Immature natural killer cell (primary cell): ENCODE results near the gene NCSTN. TPM values are rescaled to one million over a fixed set of nuclear protein-coding genes. Genes with fewer than 3 reads are reported as not detected.

Experiments
- DNase-seq, 3 donors: peaks; one replicate each; pipeline ENCODE4 v3.0.0; 2022; ENCODE audit warnings: mixed read lengths in 1 of 3
- H3K27ac Mint-ChIP-seq, 6 donors: one replicate each; pipeline ENCODE4 v1.8.0; 2020; ENCODE audit warnings: mixed read lengths in 6 of 6, mild to moderate bottlenecking in 5 of 6, inconsistent platforms in 4 of 6, moderate library complexity in 3 of 6
- H3K27me3 Mint-ChIP-seq, 3 donors: one replicate each; pipeline ENCODE4 v1.8.0; 2020 to 2021; ENCODE audit warnings: low read depth in 3 of 3, mild to moderate bottlenecking in 3 of 3, mixed read lengths in 3 of 3, moderate library complexity in 3 of 3, inconsistent platforms in 1 of 3
- H3K36me3 Mint-ChIP-seq, 3 donors: one replicate each; pipeline ENCODE4 v1.8.0; 2020; ENCODE audit warnings: mixed read lengths in 3 of 3, inconsistent platforms in 2 of 3, mild to moderate bottlenecking in 2 of 3
- H3K4me1 Mint-ChIP-seq, 2 donors: one replicate each; pipeline ENCODE4 v1.8.0; 2020; ENCODE audit warnings: inconsistent platforms in 2 of 2, mild to moderate bottlenecking in 2 of 2, mixed read lengths in 2 of 2, moderate library complexity in 1 of 2
- H3K4me3 Mint-ChIP-seq, 5 donors: one replicate each; pipeline ENCODE4 v1.8.0; 2020; ENCODE audit warnings: mild to moderate bottlenecking in 5 of 5, mixed read lengths in 5 of 5, inconsistent platforms in 3 of 5, moderate library complexity in 3 of 5
- H3K9me3 Mint-ChIP-seq, 6 donors: one replicate each; pipeline ENCODE4 v1.8.0; 2020; ENCODE audit warnings: mild to moderate bottlenecking in 6 of 6, mixed read lengths in 6 of 6, inconsistent platforms in 4 of 6, moderate library complexity in 3 of 6
- polyA plus RNA-seq, 3 donors: library from polyadenylated mRNA; unstranded; fragments of 300-500 nt; fragmentation: Illumina TruSeq; gene quantifications; one replicate each; pipeline ENCODE4 v1.2.3, GENCODE V29; 2021

Gene NCSTN
- 100 to 1,000 TPM in 1 of 3 donors, 10 to 100 TPM in 2; 60.0 to 159 (median 92.3) TPM for polyA plus RNA-seq

- H3K9me3 Mint-ChIP-seq = no peaks in the 10 kb centered on the region
- H3K27ac Mint-ChIP-seq = peak within 1 kb of the TSS; percentile 99 to 100 (median 99)
- H3K4me1 Mint-ChIP-seq = peaks cover 56 to 68% of the 10 kb centered on the region in 2 donors
- H3K27me3 Mint-ChIP-seq = peaks cover 2 to 10% (median 9%) of the 10 kb centered on the region in 3 donors
- H3K36me3 Mint-ChIP-seq = peaks cover 15 to 20% (median 20%) of the 10 kb centered on the region in 3 donors
- peak; percentile 94 to 95 (median 95) for DNase-seq
- peak within 1 kb of the TSS; percentile 96 to 100 (median 98) for H3K4me3 Mint-ChIP-seq
Measured at GRCh38 chr1:160342953-160343869, at the start of gene NCSTN, which contains the start of gene COPA. TSS of gene NCSTN (plus strand) at chr1:160343383. CDS start at chr1:160343397, 14 bp downstream. TSS of gene COPA (minus strand) at chr1:160343250. CDS start at chr1:160343170, 80 bp downstream.

- H3K4me3 Mint-ChIP-seq = no peak overlapping the region
- H3K9me3 Mint-ChIP-seq = no peaks in the 10 kb centered on the region
- no peak for DNase-seq
- H3K27ac Mint-ChIP-seq = no peak overlapping the region
- H3K27me3 Mint-ChIP-seq = peaks cover 0 to 2% (median 0%) of the 10 kb centered on the region in 3 donors
- no peaks in the 10 kb centered on the region for H3K4me1 Mint-ChIP-seq
- H3K36me3 Mint-ChIP-seq = peaks cover 45 to 76% (median 45%) of the 10 kb centered on the region in 3 donors
Measured at GRCh38 chr1:160296036-160296435, 47.1 kb upstream of the NCSTN start.

- H3K27ac Mint-ChIP-seq = no peak overlapping the region
- no peaks in the 10 kb centered on the region for H3K27me3 Mint-ChIP-seq
- no peaks in the 10 kb centered on the region for H3K9me3 Mint-ChIP-seq
- H3K4me3 Mint-ChIP-seq = no peak overlapping the region
- DNase-seq = no peak
- peaks cover 32 to 53% (median 41%) of the 10 kb centered on the region in 3 donors for H3K36me3 Mint-ChIP-seq
- H3K4me1 Mint-ChIP-seq = no peaks in the 10 kb centered on the region
Measured at GRCh38 chr1:160300173-160300572, 43.0 kb upstream of the NCSTN start.

- Mint-ChIP-seq H3K9me3 (no peaks in the 10 kb centered on the region), H3K36me3 (peaks cover 32 to 69% (median 45%) of the 10 kb centered on the region in 3 donors), H3K4me3 (no peak overlapping the region), H3K27ac (no peak overlapping the region), H3K27me3 (peaks cover 0 to 2% (median 0%) of the 10 kb centered on the region in 3 donors), H3K4me1 (no peaks in the 10 kb centered on the region)
- no peak for DNase-seq
Measured at GRCh38 chr1:160307118-160307791, 35.9 kb upstream of the NCSTN start.

GRCh38 chr1:160308451-160309184 is 34.6 kb upstream of the NCSTN start:
- Mint-ChIP-seq H3K27ac (no peak overlapping the region), H3K9me3 (no peaks in the 10 kb centered on the region), H3K4me1 (no peaks in the 10 kb centered on the region), H3K36me3 (peaks cover 38 to 72% (median 48%) of the 10 kb centered on the region in 3 donors), H3K4me3 (no peak overlapping the region), H3K27me3 (peaks cover 0 to 2% (median 2%) of the 10 kb centered on the region in 3 donors)
- DNase-seq = no peak

- Mint-ChIP-seq H3K4me1 (no peaks in the 10 kb centered on the region), H3K36me3 (peaks cover 40 to 77% (median 51%) of the 10 kb centered on the region in 3 donors), H3K27me3 (peaks cover 0 to 2% (median 2%) of the 10 kb centered on the region in 3 donors), H3K9me3 (no peaks in the 10 kb centered on the region), H3K4me3 (no peak overlapping the region), H3K27ac (peak overlapping the region in 2 of 6 donors; percentile 12 to 61)
- no peak for DNase-seq
Measured at GRCh38 chr1:160309185-160309557, 34.0 kb upstream of the NCSTN start.

- no peak for DNase-seq
- H3K36me3 Mint-ChIP-seq = peaks cover 41 to 77% (median 51%) of the 10 kb centered on the region in 3 donors
- peak overlapping the region in 2 of 6 donors; percentile 31 to 61 for H3K27ac Mint-ChIP-seq
- H3K4me1 Mint-ChIP-seq = peaks cover 0 to 2% of the 10 kb centered on the region in 2 donors
- no peak overlapping the region for H3K4me3 Mint-ChIP-seq
- no peaks in the 10 kb centered on the region for H3K9me3 Mint-ChIP-seq
- H3K27me3 Mint-ChIP-seq = peaks cover 0 to 2% (median 2%) of the 10 kb centered on the region in 3 donors
Measured at GRCh38 chr1:160309571-160309970, 33.6 kb upstream of the NCSTN start.

GRCh38 chr1:160315359-160315758 is 27.8 kb upstream of the NCSTN start:
- H3K4me1 Mint-ChIP-seq = peaks cover 8 to 40% of the 10 kb centered on the region in 2 donors

GRCh38 chr1:160322831-160323230 is 20.4 kb upstream of the NCSTN start:
- H3K36me3 Mint-ChIP-seq = peaks cover 24 to 60% (median 39%) of the 10 kb centered on the region in 3 donors
- peaks cover 0 to 2% (median 0%) of the 10 kb centered on the region in 3 donors for H3K27me3 Mint-ChIP-seq
- no peak for DNase-seq
- H3K4me1 Mint-ChIP-seq = peaks cover 6 to 34% of the 10 kb centered on the region in 2 donors
- H3K27ac Mint-ChIP-seq = peak overlapping the region in 1 of 6 donors; percentile 37
- no peaks in the 10 kb centered on the region for H3K9me3 Mint-ChIP-seq
- no peak overlapping the region for H3K4me3 Mint-ChIP-seq

More at GRCh38 chr1:160315359-160315758, 27.8 kb upstream of the NCSTN start:
- H3K27ac Mint-ChIP-seq = peak overlapping the region in 1 of 6 donors; percentile 27
- H3K9me3 Mint-ChIP-seq = peaks cover 0 to 13% (median 7%) of the 10 kb centered on the region in 6 donors
- H3K4me3 Mint-ChIP-seq = no peak overlapping the region
- peaks cover 0 to 5% (median 2%) of the 10 kb centered on the region in 3 donors for H3K27me3 Mint-ChIP-seq
- peaks cover 60 to 78% (median 65%) of the 10 kb centered on the region in 3 donors for H3K36me3 Mint-ChIP-seq
- DNase-seq = no peak

- DNase-seq = no peak
- Mint-ChIP-seq H3K9me3 (no peaks in the 10 kb centered on the region), H3K27me3 (peaks cover 0 to 2% (median 0%) of the 10 kb centered on the region in 3 donors), H3K27ac (peak overlapping the region in 2 of 6 donors; percentile 29 to 44), H3K4me3 (no peak overlapping the region), H3K4me1 (peaks cover 3 to 18% of the 10 kb centered on the region in 2 donors), H3K36me3 (peaks cover 13 to 59% (median 43%) of the 10 kb centered on the region in 3 donors)
Measured at GRCh38 chr1:160325252-160325651, 17.9 kb upstream of the NCSTN start.

GRCh38 chr1:160326418-160326817 is 16.8 kb upstream of the NCSTN start:
- Mint-ChIP-seq H3K27ac (no peak overlapping the region), H3K36me3 (peaks cover 13 to 56% (median 47%) of the 10 kb centered on the region in 3 donors), H3K27me3 (peaks cover 0 to 2% (median 0%) of the 10 kb centered on the region in 3 donors), H3K4me3 (no peak overlapping the region), H3K4me1 (peaks cover 3 to 8% of the 10 kb centered on the region in 2 donors), H3K9me3 (no peaks in the 10 kb centered on the region)
- no peak for DNase-seq

- peaks cover 0 to 2% of the 10 kb centered on the region in 2 donors for H3K4me1 Mint-ChIP-seq
- H3K27me3 Mint-ChIP-seq = peaks cover 0 to 2% (median 0%) of the 10 kb centered on the region in 3 donors
- no peaks in the 10 kb centered on the region for H3K9me3 Mint-ChIP-seq
- no peak overlapping the region for H3K27ac Mint-ChIP-seq
- peaks cover 19 to 57% (median 35%) of the 10 kb centered on the region in 3 donors for H3K36me3 Mint-ChIP-seq
- no peak for DNase-seq
- no peak overlapping the region for H3K4me3 Mint-ChIP-seq
Measured at GRCh38 chr1:160328184-160328583, 15.0 kb upstream of the NCSTN start.

- Mint-ChIP-seq H3K27ac (peak overlapping the region in 3 of 6 donors; percentile 9 to 37 (median 20)), H3K4me3 (no peak overlapping the region), H3K27me3 (peaks cover 0 to 2% (median 0%) of the 10 kb centered on the region in 3 donors), H3K9me3 (no peaks in the 10 kb centered on the region), H3K4me1 (peaks cover 0 to 2% of the 10 kb centered on the region in 2 donors), H3K36me3 (peaks cover 21 to 61% (median 27%) of the 10 kb centered on the region in 3 donors)
- DNase-seq = no peak
Measured at GRCh38 chr1:160330119-160330518, 13.1 kb upstream of the NCSTN start.
